Fibroblast of skin of left biceps (primary cell): Measurements from ENCODE around the gene LYST.

ENCODE experiments used
- DNase-seq, 2 experiments: peaks; one replicate each; pipeline ENCODE4 v3.0.0-alpha.2; 2013; ENCODE audit warnings: low read depth in 2 of 2

The LYST gene

DNA sequence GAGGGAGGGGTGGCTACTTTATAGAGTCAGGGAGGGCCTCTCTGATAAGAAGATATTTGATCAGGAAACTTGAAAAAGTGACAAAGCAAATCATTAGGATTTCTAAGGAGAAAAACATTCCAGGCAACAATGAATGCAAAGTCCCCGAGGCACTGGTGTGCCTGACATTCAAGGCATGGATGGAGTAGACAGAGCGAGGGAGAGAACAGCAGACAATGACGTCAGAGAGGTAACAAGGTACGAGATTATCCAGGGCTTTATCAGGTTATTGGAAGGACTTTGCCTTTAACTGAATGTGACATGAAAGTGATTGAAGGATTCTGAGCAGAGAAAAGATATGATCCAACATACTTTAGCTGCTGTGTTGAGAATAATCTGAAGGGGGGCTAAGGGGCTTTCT lies 144.7 kb downstream of the LYST start:
- no peak for DNase-seq

DNA sequence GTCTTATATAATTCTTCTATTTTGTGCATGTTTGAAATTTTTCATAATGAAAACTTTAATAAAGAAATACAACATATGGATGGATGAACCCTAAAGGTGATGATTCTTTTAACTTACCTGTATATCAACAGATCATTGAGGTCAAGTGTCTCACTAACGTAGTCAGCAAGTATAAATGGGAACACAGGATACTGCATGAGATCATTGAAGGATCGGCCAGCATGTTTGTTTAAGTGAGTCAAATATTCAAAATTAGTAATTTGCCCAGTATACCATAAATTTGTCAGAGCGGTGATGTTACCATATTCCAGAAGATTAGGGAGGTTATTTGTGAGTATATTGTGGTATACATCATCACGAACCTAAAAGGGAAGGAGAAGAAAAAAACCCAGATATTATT lies 146.2 kb downstream of the LYST start:
- DNase-seq: no peak

DNA sequence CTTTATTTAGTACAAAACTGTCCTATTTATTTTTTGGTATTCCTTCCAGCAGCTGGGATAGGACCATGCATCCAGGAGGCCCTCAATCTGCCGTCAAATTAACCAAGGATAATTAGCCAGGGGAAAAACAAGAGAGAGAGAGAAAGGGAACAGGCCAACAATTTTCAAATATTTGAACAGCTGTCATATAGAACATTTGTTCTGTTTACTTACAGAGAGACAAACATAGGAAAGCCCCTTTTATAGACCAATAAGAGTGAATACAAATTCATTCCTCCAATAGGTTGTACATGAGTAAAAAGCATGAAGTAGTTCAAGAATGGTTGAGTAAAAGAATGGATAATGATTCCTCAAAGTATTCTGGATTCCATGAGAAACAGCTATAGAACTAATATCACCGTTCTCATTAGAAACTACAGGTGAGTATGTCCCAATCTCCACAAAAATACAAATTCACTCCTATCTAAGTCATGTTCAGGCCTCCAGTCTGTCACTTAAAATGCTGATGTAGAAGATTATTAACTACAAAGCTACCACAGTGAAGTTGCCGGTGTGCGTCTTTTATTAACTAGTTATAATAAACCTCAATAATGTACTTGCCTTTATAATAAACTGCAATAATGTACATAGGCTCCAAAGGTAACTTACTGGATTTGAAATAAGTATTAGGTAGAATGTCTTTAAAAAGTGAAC lies 152.4 kb downstream of the LYST start:
- no peak for DNase-seq

DNA sequence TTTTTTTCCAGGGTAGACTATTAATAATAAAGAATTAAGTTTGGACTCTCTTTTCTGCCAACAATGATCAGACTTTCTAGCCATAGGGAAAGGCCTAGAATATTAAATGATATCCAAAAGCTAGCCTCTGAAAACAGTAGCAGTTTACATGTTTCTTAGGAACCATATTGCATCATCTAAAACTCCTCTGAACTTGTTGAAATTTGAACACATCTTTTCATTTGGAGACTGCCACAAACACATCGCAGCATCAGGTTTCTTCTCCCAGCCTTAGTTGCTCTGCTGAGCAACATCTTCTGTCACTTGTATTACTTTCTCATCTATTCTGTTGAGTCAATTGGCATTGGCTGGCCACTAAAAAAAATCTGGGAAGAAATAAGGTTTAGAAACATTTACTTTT lies 153.9 kb downstream of the LYST start:
- no peak for DNase-seq

DNA sequence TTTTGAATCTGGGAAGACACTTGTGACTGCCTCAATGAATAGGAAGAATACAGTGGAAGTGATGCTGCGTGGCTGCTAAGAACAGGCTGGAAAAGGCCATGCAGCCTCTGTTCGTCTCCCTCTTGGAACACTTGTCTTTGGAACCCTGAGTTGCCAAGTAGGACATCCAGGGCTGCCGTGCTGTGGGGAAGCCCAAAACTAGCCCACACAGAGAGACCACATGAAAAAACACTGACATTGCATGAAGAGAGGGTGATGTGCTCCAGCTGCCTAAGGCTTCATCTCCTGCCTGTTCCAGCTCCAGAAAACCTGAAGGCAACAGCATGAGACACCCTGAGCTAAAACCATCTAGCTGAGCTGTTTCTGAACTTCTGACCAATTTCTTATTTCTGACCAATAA lies 156.0 kb downstream of the LYST start:
- DNase-seq: no peak

DNA sequence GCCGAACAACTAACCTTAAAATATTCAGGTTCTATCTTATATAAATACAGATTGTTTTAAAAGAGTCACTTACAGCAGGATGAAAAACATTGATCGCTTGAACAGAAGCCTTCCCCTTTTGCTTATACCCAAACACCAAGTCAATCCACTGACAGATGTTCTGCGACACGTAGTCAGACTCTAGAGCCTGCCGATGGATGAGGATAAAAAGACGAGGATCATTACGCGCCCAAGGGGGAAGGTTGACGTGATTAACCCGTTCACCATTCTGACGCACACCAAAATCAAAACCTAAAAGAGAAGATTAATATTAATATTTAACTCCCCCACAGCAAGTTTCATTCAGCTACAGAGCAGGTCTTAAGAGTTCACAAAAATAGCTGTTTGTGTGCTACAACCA lies 157.7 kb downstream of the LYST start:
- DNase-seq: no peak

DNA sequence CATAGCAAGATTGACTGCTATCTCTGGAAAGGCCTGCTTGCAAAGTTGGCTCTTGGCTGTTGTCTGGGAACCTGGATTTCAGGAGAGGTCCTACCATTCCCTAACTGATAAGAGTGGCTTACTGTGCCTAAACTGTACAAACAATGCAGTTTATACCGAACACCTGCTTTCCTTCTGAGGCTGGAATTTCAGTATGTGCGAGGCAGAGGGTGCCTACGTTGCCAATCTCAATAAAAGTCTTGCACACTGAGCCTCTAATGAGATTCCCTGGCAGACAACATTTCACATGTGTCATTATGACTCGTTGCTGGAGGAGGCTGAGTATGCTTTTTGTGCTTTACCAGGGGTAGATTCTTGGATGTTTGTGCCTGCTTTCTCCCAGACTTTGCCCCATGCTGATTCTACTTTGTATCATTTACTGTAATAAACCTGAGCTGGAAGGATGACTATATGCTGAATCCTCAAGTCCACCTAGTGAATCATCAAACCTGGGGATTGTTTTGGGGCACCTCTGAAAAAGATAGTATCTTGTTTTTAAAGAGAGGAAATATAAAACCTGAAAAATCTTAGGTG lies 158.2 kb downstream of the LYST start:
- DNase-seq: no peak

DNA sequence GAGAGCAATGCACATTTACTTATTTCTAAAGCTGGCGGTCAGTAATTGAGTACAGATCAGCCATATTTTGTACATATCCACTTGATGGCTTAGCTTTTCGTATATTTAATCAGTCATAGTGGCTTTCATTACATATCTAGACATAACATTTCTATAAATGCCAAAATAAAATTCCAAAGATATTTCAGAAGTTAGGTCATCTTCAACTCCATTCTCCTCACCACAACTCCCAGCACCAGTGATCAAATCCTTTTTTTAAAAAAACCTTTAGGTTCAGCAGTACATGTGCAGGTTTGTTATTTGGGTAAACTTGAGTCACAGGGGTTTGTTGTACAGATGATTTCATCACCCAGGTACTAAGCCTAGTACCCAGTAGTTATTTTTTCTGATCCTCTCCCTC lies 163.2 kb downstream of the LYST start:
- peak; percentile 56 to 63 for DNase-seq

DNA sequence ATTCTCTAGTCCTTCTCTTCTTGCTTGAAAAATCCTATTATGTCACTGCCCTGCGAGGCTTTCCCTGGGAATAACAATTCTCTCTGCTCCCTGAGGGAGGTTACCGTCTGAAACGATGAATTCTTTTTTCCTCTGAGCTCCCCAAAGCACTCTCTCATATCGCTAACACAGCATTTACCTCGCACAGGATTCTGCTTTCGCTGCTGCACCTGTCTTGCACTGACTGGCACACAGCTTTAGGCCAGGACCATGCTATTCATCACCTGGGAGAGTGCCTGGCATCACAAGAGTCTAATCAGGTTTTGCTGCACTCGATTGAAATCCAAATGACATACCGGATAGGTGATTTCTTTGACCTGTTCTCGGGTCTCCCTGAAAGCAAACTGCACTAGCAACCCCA lies 164.3 kb downstream of the LYST start:
- no peak for DNase-seq

DNA sequence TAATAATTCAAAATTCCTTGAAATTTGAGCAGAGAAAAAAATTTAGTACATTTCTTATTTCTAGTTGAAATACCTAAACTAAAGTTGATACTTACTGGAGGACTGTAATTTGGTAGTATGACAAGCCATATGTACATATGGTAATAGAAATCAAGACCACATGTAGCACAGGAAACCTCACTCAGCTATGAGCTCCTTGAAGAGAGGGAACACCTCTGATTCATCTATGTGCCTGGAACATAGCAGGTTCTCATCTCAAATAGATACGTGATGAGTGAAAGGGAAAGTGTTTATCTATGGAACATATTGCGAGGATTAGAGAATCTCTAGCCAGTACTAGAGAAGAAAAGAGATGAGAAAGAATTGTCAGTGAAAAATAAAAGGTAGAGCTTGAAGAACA lies 169.2 kb downstream of the LYST start:
- peak; percentile 50 to 53 for DNase-seq

DNA sequence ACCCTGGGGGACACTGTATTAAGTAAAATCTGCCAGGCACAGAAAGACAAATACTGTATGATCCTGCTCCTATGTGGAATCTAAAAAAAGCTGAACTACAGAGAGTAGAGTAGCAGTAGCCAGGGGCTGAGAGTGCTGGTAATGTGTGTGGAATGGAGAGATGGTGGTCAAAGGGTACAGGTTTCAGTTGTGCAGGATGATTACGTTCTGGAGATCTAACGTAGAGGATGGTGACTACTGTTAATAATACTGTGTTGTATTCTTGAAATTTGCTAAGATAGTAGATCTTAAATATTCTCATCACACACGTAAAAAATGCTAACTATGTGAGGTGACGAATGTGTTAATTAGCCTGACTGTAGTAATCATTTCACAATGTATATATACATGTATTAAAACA lies 177.3 kb downstream of the LYST start:
- no peak for DNase-seq

DNA sequence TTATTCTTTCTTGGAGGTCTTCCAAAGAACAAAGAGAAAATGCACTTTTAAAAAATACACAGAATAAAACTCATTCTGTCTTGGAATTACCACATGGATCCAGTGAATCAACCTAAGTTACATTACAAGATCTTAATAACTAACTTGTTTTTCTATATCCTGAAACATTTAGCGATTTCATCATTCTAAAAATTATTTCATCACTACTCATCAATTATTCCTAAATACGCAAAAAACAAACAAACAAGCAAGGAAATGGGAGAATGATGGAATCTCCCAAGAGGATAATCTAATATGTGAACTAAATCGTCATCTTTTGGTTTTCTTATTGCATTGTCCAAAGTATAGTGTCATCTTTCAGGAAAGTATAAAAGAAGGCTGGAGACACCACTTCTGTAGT lies 178.6 kb downstream of the LYST start:
- no peak for DNase-seq

DNA sequence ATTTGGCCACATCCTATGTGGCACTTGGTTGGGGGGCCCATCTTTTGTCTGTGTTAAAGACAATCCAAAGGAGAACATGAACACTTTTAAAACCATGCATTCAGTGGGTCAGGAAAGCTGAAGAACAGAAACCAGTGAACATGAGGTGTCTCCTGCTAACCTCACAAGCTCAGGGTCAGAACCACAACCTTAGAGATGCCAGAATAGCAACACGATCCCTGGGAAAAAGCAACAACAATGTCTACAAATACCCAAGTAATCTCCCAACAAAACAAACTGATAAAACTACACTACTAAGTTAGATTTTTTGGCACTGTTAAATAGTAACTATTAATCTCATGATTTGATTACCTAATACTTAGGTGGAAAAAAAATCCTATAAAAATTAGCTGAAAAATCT lies 183.1 kb downstream of the LYST start:
- no peak for DNase-seq

DNA sequence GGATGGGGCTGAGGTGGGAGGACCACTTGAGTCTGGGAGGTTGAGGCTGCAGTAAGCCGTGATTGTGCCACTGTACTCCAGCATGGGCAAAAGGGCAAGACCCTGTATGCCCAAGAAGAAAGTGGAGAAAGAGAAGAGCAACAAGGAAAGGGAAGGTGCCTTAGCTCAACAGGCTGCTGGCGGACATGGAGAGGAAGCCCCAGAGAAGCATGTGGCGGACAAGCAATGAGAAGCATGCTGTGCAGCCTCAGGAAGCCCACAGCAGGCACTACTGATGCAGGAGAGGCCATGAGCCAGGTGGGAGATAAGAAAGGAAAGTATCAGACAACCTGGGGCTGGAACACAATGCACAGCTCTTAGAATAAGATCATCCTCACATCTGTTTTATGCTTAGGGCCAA lies 184.5 kb downstream of the LYST start:
- no peak for DNase-seq

DNA sequence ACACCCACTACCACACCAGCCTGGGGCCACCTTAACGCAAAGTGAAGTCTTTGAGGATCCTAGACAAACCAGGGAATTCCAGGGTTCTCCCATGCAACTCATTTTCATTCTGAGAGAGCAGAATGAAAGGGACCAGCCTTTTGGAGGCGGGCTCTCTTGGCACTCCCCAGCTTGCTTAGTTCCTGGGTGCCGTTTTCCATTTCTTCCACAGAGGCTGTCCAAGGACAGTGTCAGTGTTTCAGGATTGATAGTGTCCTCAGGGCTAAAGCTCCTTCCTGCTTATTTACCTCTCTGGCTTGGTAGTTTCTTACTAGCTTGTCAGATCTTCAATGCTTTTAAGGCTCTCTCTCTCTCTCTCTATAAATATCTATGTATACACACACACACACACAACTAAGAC lies 187.1 kb downstream of the LYST start:
- no peak for DNase-seq

DNA sequence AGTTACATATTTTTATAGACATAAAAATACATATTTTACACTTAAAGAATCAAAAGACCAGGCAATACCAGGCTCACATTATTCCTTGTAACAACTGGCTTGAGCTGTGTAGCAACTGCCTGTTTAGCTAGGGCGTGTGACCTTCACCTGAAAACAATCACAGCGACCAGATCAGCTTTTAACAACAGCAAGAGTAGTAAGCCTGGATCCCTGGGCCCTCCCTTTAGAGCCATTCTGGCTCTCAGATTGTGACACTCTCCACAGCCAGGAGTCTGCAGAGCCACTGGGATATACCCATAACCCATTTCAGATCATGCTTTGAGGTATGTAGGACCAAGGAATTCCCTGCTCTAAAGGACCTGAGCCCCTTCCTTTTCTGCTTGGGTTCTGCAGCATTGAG lies 187.7 kb downstream of the LYST start:
- no peak for DNase-seq

DNA sequence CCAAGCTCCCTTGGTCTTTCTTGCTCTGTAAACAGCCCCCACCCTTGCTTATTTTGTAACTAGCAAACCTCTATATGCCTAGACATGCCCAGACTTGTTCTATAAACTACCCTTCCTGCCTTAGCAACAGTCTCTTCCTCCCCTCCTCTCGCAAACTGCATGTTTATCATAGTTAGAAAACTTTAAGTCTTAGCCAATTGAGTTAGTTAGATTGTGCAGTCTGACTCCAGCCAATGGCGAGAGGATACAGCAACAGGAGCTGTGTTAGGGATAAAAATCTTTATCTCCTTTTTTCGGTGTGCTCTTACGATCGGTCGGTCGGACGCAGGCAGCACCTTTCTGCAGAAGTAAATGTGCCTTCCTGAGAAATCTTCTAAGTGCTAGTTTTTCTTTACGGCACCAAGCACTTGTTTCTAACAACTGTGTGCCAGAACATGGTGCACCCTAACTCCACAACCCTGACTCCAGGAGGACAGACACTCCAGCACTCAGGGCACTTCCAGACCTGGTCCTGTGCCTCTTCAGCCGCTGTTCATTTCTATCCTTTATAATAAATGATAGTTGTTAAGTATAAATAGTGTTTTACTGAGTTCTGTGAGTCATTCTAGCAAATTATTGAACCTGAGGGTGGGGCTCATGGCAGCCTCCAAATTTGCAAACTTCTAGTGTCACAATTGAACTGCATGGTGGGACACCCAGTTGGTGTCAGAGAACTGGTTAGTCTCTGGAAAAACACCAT lies 191.4 kb downstream of the LYST start:
- no peak for DNase-seq

DNA sequence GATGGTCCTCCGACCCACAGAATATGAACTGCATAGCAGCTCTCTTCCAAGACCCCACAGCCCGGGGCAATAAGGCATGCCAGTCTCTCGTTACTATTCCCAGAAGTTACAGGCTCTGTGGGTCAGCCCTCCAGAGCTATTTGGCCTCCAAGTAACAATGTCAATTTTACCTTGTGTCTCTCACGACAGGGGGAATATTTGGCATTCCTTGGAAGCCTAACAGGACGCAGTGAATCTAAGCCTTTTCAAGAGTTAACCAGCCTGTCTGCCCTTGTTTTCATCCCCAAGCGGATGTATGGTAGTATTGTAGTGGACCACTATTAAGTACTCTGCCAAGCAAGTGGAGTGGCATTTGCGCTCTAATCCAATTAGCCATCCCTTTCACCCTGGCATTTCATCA lies 192.7 kb downstream of the LYST start:
- DNase-seq: no peak

DNA sequence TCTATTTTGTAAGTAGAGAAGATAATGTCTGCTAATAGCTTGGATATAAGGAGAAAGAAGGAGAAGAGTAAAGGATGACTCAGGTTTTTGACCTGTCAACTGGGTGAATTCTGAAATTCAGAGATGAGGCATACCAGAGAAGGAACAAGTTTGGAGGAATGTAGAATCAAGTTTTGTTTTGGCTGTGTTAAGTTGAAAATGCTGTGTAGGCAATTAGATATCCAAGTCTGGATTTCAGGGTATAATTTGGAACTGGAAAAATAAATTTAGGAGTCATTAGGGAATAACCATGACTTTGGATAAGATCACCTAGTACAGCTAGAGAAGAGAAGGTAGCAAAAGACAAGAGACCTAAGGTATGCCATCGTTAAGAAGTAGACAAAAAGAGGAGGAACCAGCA lies 194.7 kb downstream of the LYST start:
- no peak for DNase-seq

DNA sequence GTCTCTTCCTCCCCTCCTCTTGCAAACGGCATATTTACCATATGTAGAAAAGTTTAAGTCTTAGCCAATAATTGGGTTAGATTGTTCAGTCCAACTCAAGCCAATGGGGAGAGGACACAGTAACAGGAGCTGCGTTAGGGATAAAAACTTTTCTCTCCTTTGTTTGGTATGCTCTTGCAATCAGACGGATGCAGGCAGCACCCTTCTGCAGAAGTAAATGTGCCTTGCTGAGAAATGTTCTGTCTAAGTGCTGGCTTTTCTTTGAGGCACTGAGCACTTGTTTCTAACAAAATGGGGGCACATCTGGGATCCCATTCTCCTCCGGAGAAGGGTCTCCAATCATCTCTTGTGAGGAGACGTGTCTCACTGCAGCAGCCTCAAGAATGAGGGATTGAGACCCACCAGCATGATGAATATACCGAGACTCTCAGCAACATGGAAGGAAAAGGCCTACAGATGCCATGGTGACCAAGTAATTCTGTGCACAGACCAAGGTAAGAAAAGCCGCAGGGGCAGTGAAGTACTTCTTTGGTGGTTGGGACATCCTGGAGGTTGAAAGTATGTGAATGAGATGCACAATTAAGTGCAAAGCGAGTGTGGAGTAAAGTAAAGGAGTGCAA lies 196.4 kb downstream of the LYST start:
- no peak for DNase-seq

DNA sequence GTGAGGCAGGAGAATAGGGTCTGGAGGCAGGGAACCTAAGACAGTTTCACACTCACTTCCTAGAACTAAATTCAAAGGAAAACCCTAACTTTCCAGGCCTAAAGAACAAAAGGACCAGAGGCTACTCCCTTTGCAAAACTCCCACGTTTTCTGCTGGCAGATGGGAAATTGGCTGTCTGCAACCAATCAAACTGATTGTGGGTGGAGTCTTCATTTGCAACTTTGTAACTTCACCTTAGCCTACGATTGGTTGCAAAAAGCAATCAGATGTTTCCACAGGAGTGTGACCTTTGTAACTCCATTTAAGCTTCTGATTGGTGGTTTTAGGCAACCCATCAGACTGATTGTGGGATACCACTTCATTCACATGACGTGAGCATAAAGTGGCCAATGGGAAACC lies 197.4 kb downstream of the LYST start:
- no peak for DNase-seq

DNA sequence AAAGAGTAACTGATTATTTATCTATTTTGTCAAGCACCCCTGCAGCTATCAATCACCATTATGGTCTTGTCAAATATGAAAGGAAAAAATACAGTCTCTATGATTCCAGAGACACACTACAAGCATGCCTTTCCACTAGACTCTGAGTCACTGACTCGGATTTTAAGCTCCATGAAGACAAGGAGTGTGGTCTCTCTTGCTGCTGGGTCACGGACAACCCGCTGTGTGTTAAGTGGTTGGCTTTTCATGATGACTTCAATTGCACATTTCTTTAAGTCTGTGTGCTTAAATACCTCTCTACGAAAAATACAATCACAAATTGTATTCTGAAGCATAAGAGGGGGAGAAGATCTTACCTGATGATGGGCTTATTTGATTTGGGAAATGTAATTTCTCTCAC lies 203.1 kb downstream of the LYST start:
- DNase-seq: no peak

DNA sequence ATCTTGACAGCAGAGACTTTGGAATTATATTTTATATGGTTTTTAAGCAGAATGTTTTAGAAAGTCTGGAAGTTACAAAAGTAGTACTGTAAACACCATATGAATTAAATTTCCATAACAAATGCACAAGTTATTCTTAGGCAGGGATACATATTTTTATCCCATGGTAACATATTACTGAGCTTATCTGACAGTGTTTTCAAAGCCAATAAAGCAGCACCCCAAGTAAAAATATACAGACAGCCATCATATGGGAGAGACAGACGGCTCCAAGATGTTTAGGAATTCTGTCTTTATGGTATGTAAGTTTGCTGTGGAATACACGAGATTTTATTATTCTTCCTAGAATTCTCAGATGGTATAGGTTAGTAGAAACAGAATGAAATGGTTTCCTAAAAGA lies 205.1 kb downstream of the LYST start:
- no peak for DNase-seq
